GM18951 (cell line): ENCODE data around the gene ENOX1.

Source experiments
- POLR2A ChIP-seq: IDR thresholded peaks from 4 replicates; pipeline ENCODE4 v1.6.1; 2011; ENCODE audit warnings: mild to moderate bottlenecking; ENCODE audit not compliant: insufficient read length, insufficient read depth; ENCODE audit errors: extremely low read depth
- in situ Hi-C: fragments of 300-500 bp; cut with MboI; formaldehyde crosslinking; loops from one replicate; pipeline ENCODE4 v1.12.0; 2022; ENCODE audit warnings: low sequenced_read_pairs, mixed read lengths, inconsistent platforms; ENCODE audit not compliant: unreplicated experiment

ENOX1 gene

GRCh38 chr13:43782686-43783085 is 4.1 kb downstream of the ENOX1 start:
- no peak for TF ChIP-seq POLR2A
- in situ Hi-C loops, result loop anchor here (25.0 kb wide), 1 partner anchor 470 kb away; no protein-coding TSS in a partner anchor

DNA sequence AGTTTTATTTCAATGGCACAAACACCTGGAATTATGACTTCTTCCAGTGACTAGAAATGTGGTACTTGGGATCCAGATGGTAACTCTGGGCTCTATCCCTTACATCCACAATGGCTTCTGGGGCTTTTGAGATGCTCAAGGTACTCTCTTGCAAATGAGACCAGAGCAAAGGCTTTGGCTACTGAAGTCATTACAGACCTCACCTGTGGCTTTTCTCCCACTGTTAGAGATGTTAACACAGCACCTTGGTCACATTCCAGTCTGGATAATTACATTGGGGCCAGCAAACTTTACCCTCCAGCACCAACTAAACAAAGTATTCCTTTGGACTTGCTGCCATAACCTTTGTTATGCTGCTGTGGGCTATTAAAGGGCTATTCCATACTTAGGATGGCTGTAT is 6.1 kb downstream of the ENOX1 start:
- in situ Hi-C loops, result loop anchor here (25.0 kb wide), 1 partner anchor 468 kb away; no protein-coding TSS in a partner anchor
- TF ChIP-seq POLR2A, result no peak

GRCh38 chr13:43776501-43777079 is 10.2 kb downstream of the ENOX1 start:
- in situ Hi-C loops, result loop anchor here (25.0 kb wide), 1 partner anchor 464 kb away; no protein-coding TSS in a partner anchor
- TF ChIP-seq POLR2A, result no peak

- in situ Hi-C loops, result loop anchor here (25.0 kb wide), 1 partner anchor 464 kb away; no protein-coding TSS in a partner anchor
- TF ChIP-seq POLR2A, result no peak
Measured at GRCh38 chr13:43776006-43776405, 10.8 kb downstream of the ENOX1 start.

DNA sequence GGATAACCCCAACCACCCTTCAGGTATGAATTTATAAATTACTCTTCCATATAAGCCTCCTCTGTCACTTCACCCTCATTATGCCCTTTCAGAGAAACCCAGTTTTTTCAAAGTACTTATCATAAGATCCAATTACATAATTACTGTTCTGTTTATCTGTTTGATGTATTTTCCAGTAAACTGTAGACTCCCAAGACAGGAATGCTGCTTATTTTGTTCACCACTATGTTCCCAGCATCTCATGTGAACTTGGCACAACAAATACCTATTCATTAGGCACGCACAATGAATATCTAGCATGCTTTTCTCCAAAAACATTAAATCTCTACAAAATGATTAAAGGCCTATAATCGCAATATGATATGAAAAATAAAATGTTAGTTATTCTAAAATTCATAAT is 13.2 kb downstream of the ENOX1 start:
- no peak for TF ChIP-seq POLR2A
- in situ Hi-C loops, result no loop called here

DNA sequence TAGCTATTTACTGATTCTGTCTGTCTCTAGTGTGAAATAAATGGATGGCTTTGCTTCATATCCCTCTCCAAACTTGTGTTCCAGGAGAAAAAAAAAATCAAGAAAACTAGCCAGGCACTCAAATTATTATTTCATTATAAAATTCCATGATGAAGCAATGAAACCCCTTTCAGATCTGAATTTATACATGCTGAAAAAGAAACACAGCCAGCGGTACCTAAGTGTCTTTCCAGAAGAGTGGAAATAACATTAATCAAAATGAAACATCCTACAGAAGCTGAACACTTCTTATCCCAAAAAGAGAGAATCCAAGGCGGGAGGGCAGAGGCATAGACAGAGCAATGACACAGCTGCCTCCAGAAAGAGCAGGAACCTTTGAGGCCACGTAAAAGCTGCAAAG is 15.9 kb downstream of the ENOX1 start:
- in situ Hi-C loops, result no loop called here

DNA sequence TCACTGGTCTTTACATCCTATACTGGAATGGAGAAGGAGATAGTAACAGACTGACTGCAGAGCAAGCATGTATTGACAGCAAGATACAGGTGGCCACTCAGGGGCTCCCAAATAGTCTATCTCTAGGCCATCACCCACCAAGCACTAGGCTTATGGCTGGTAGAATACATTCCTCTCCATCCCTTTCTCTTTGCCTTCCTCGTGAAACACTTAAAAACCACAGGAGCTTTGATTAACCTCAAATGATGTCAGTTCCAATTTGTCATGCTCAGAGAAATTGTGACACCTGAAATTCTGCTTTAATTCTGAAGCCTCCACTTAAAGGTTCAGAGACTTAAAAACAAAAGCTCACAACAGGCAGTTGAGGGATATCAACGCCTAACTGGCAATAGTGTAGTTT is 17.2 kb downstream of the ENOX1 start:
- no peak for TF ChIP-seq POLR2A
- in situ Hi-C loops, result no loop called here

More for the DNA sequence above, 15.9 kb downstream of the ENOX1 start:
- TF ChIP-seq POLR2A, result no peak

DNA sequence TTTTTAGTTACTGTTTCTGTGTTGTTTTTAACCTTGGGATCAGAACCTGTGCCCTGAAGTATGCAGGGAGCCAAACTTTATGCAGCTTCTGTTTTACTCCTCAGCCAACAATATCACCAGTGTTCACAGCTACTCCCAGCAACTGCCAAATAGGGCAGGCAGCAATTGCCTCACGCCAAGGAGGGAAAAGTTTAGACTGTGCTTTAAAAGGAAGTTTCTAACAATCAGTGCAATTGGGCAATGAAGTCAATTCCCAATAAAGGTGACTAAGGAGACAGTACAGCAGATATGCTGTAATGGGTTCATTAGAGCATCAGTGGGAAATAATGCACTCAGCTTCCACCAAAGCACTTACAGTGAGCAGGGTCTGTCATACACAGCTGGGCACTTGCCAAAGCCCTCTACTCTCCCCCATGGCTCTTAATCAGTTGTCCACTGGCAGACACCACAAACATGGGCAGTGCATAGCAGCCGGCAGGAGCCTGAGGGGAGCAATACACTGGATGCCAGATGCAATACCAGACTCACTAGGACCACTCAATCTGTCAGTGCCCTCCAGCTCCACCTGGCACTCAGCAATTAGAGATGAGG is 19.3 kb downstream of the ENOX1 start:
- in situ Hi-C loops, result no loop called here
- no peak for TF ChIP-seq POLR2A

- no peak for TF ChIP-seq POLR2A
- in situ Hi-C loops, result no loop called here
Measured at GRCh38 chr13:43766725-43767124, 20.0 kb downstream of the ENOX1 start.

- TF ChIP-seq POLR2A, result no peak
- in situ Hi-C loops, result no loop called here
Measured at GRCh38 chr13:43764349-43764748, 22.4 kb downstream of the ENOX1 start.

DNA sequence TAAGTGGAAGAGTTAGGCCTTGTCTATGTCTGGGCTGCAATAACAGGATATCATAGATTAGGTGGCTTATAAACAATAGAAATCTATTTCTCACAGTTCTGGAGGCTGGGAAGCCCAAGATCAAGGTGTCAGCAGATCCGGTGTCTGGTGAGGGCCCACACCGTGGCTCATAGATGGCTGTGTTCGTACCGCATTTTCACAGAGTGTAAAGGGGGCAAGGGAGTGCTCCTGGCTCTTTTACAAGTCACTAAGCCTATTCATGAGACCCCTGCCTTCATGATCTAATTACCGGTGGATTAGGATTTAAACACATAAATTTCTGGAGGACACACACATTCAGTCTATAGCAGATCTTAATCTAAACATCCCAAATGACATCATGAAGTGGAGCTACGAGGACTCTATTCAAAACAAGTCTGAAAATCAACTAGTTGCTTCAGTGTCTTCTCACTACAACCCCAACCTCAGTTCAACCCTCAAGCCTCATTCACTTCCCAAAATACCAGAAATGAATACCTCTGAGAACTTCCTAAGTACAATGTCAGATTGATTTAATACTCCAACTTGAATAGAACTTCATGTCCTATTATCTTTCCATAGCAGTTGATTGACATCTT is 23.5 kb downstream of the ENOX1 start:
- in situ Hi-C loops, result no loop called here
- no peak for TF ChIP-seq POLR2A

GRCh38 chr13:43761616-43762315 is 25.0 kb downstream of the ENOX1 start:
- TF ChIP-seq POLR2A, result no peak
- in situ Hi-C loops, result no loop called here

- no peak for TF ChIP-seq POLR2A
- in situ Hi-C loops, result no loop called here
Measured at GRCh38 chr13:43760257-43760656, 26.5 kb downstream of the ENOX1 start.
